NCI-H1417 (cell line): Measurements from ENCODE around the gene HIBCH.
"Not testable (repeated sequence)": the region's sequence is repeated elsewhere in the genome, so short reads cannot be mapped to it uniquely, and the experiment has no call there.

Experiments used
- DNase-seq, 3 experiments: peaks; one replicate each; lab custom pipeline; 2025; lab: John Stamatoyannopoulos, UW

HIBCH gene

GRCh38 chr2:190235551-190236075, 84.0 kb downstream of the HIBCH start:
- DNase-seq, result no peak

GRCh38 chr2:190235101-190235500, 84.5 kb downstream of the HIBCH start:
- no peak for DNase-seq

GRCh38 chr2:190223989-190224388, 95.6 kb downstream of the HIBCH start:
- not testable (repeated sequence) for DNase-seq

- DNase-seq, result not testable (repeated sequence)
Observed at GRCh38 chr2:190222745-190223144, 96.9 kb downstream of the HIBCH start.

GRCh38 chr2:190221429-190221828, 98.2 kb downstream of the HIBCH start:
- no peak for DNase-seq

- no peak for DNase-seq
Observed at GRCh38 chr2:190219186-190219585, 100.4 kb downstream of the HIBCH start.

- no peak for DNase-seq
Observed at GRCh38 chr2:190217616-190218015, 102.0 kb downstream of the HIBCH start.

GRCh38 chr2:190216829-190217228, 102.8 kb downstream of the HIBCH start:
- peak; percentile 41 to 79 (median 43) for DNase-seq

GRCh38 chr2:190215620-190216019, 104.0 kb downstream of the HIBCH start:
- no peak for DNase-seq

GRCh38 chr2:190214426-190215194, 105.0 kb downstream of the HIBCH start:
- DNase-seq, result no peak

GRCh38 chr2:190213441-190214335, 105.9 kb downstream of the HIBCH start:
- DNase-seq, result no peak

- no peak for DNase-seq
Observed at GRCh38 chr2:190210471-190210870, 109.2 kb downstream of the HIBCH start.

- DNase-seq, result no peak
Observed at GRCh38 chr2:190209559-190209958, 110.1 kb downstream of the HIBCH start.

- no peak for DNase-seq
Observed at GRCh38 chr2:190207930-190208329, 111.7 kb downstream of the HIBCH start.

GRCh38 chr2:190205657-190206056, 114.0 kb downstream of the HIBCH start:
- DNase-seq, result no peak

- DNase-seq, result no peak
Observed at GRCh38 chr2:190202604-190203003, 117.0 kb downstream of the HIBCH start.

GRCh38 chr2:190202018-190202417, 117.6 kb downstream of the HIBCH start:
- no peak for DNase-seq

- no peak for DNase-seq
Observed at GRCh38 chr2:190200603-190201002, 119.0 kb downstream of the HIBCH start.

GRCh38 chr2:190199530-190199929, 120.1 kb downstream of the HIBCH start:
- DNase-seq, result peak in 1 of 3 experiments; percentile 20

GRCh38 chr2:190199109-190199508, 120.5 kb downstream of the HIBCH start:
- no peak for DNase-seq

GRCh38 chr2:190197143-190197720, 122.4 kb downstream of the HIBCH start:
- DNase-seq, result no peak

- no peak for DNase-seq
Observed at GRCh38 chr2:190190507-190191162, 129.0 kb downstream of the HIBCH start.
